Spinal cord (tissue), 10 donors: ENCODE results near the gene MRFAP1. TPM values are rescaled to one million over a fixed set of nuclear protein-coding genes. Genes with fewer than 3 reads are reported as not detected.

ENCODE experiments used
- DNase-seq, 6 donors: peaks; one replicate each; pipeline versions ENCODE4 v3.0.0 to v3.0.0-alpha.2; 2013 to 2015; ENCODE audit warnings: low spot score in 6 of 6, low read depth in 4 of 6
- H3K27ac ChIP-seq: one replicate; pipeline ENCODE4 v1.5.1; 2013; ENCODE audit warnings: low read depth, low read length, control low read depth
- H3K27me3 ChIP-seq: one replicate; pipeline ENCODE4 v1.6.1; 2013; ENCODE audit warnings: low read length; ENCODE audit not compliant: control insufficient read depth, insufficient read depth
- H3K36me3 ChIP-seq: one replicate; pipeline ENCODE4 v1.6.1; 2013; ENCODE audit warnings: low read length; ENCODE audit not compliant: control insufficient read depth, insufficient read depth
- H3K4me1 ChIP-seq: one replicate; pipeline ENCODE4 v1.6.1; 2013; ENCODE audit warnings: low read length; ENCODE audit not compliant: control insufficient read depth, insufficient read depth
- H3K4me3 ChIP-seq: one replicate; pipeline ENCODE4 v1.5.1; 2013; ENCODE audit warnings: low read depth, low read length, control low read depth
- H3K9me3 ChIP-seq: one replicate; pipeline ENCODE4 v1.6.1; 2013; ENCODE audit warnings: low read length; ENCODE audit not compliant: control insufficient read depth, insufficient read depth
- WGBS: methylation state at CpG from one replicate; pipeline ENCODE4 v1.1.5; 2013; ENCODE audit warnings: missing lambda C conversion rate; ENCODE audit not compliant: insufficient coverage; 5-methylcytosine and 5-hydroxymethylcytosine counted together
- long read RNA-seq, 4 donors: transcript quantifications; one replicate each; lab custom pipeline, GENCODE V29; 2026
- polyA plus RNA-seq, 2 donors: library from polyadenylated mRNA; unstranded; fragments of 120-200 nt; gene quantifications; one replicate each; pipeline ENCODE4 v1.2.1, GENCODE V29; 2013; ENCODE audit not compliant: insufficient read length in 2 of 2
- total RNA-seq, 2 donors: library from RNA; depleted of rRNA in 1 of 2; stranded (reverse); fragments of 120-200 nt in 1 of 2; fragments of >200 nt in 1 of 2; gene quantifications; one replicate each; pipeline versions ENCODE4 v1.2.3 to v1.2.4, GENCODE V29; 2013 to 2014
- donor health status: healthy.

MRFAP1 gene
- 100 to 1,000 TPM; 103 to 128 TPM for total RNA-seq
- 100 to 1,000 TPM; 505 to 616 TPM for polyA plus RNA-seq
- long read RNA-seq, donor 1, transcript MRFAP1-204 (1 exons, 1,982 nt) = major isoform, 399 of 954 reads
- long read RNA-seq, donor 1, transcript MRFAP1-201 (3 exons, 2,049 nt) = minor isoform, 31 of 954 reads
- long read RNA-seq, donor 1, transcript MRFAP1-202 (2 exons, 1,584 nt) = minor isoform, 150 of 954 reads
- long read RNA-seq, donor 1, partial matches to known transcripts = 188 of 954 reads
- long read RNA-seq, donor 1, other reads (novel, unspliced or antisense) = 186 of 954 reads
- long read RNA-seq, donor 2, transcript MRFAP1-204 (1 exons, 1,982 nt) = major isoform, 99 of 202 reads
- long read RNA-seq, donor 2, transcript MRFAP1-201 (3 exons, 2,049 nt) = minor isoform, 8 of 202 reads
- long read RNA-seq, donor 2, transcript MRFAP1-202 (2 exons, 1,584 nt) = minor isoform, 73 of 202 reads
- long read RNA-seq, donor 2, partial matches to known transcripts = 7 of 202 reads
- long read RNA-seq, donor 2, other reads (novel, unspliced or antisense) = 15 of 202 reads
- long read RNA-seq, donor 3, transcript MRFAP1-202 (2 exons, 1,584 nt) = minor isoform, 69 of 260 reads
- long read RNA-seq, donor 3, transcript MRFAP1-204 (1 exons, 1,982 nt) = major isoform, 147 of 260 reads
- long read RNA-seq, donor 3, transcript MRFAP1-201 (3 exons, 2,049 nt) = minor isoform, 10 of 260 reads
- long read RNA-seq, donor 3, partial matches to known transcripts = 24 of 260 reads
- long read RNA-seq, donor 3, other reads (novel, unspliced or antisense) = 10 of 260 reads
- long read RNA-seq, donor 4, transcript MRFAP1-202 (2 exons, 1,584 nt) = minor isoform, 117 of 718 reads
- long read RNA-seq, donor 4, transcript MRFAP1-201 (3 exons, 2,049 nt) = minor isoform, 26 of 718 reads
- long read RNA-seq, donor 4, transcript MRFAP1-204 (1 exons, 1,982 nt) = major isoform, 323 of 718 reads
- long read RNA-seq, donor 4, partial matches to known transcripts = 131 of 718 reads
- long read RNA-seq, donor 4, other reads (novel, unspliced or antisense) = 121 of 718 reads

- peak within 1 kb of the TSS; percentile 99 for H3K27ac ChIP-seq
- H3K9me3 ChIP-seq = no peaks in the 10 kb centered on the region
- no peaks in the 10 kb centered on the region for H3K27me3 ChIP-seq
- WGBS = under 1% methylated on average over 78 of the region's 90 CpGs
- H3K4me1 ChIP-seq = peaks cover 20% of the 10 kb centered on the region
- H3K36me3 ChIP-seq = peaks cover 10% of the 10 kb centered on the region
- peak within 1 kb of the TSS; percentile 98 for H3K4me3 ChIP-seq
- peak; percentile 91 to 99 (median 93) for DNase-seq
These were observed at the start of gene MRFAP1 for GRCh38 chr4:6640292-6641163. TSS of gene MRFAP1 (plus strand) at chr4:6640685. CDS start at chr4:6640863, 178 bp downstream.

- peak in 1 of 6 donors; percentile 2 for DNase-seq
- peaks cover 70% of the 10 kb centered on the region for H3K36me3 ChIP-seq
- WGBS = 65% methylated on average over 8 of the region's 9 CpGs
These were observed 49.2 kb upstream of the MRFAP1 start for GRCh38 chr4:6591313-6591712.

DNA sequence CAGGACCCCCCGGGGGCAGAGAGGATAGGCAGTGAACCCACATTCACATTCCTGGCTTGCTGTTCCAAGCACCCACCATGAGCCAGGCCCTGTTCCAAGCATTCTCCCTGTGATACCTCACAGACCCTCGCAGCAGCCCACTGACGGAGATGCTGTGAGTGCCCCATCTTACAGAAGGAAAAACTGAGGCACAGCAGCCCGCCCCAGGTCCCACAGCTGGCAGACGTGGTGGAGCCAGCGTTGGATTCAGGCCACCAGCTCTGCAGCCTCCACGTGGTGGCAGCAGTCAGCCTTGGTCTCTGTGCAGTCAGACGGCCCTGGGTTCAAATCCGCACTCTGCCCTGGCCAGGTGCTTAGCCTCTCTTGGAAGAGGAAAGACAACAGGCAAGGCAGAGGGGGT, 48.7 kb upstream of the MRFAP1 start:
- Histone ChIP-seq H3K4me1 (no peaks in the 10 kb centered on the region), H3K27ac (no peak overlapping the region), H3K27me3 (no peaks in the 10 kb centered on the region), H3K36me3 (peaks cover 73% of the 10 kb centered on the region), H3K9me3 (no peaks in the 10 kb centered on the region), H3K4me3 (no peak overlapping the region)
- DNase-seq = no peak
- 81% methylated on average over 9 of the region's 9 CpGs for WGBS

More at GRCh38 chr4:6591313-6591712, 49.2 kb upstream of the MRFAP1 start:
- H3K27me3 ChIP-seq = no peaks in the 10 kb centered on the region
- H3K27ac ChIP-seq = no peak overlapping the region
- H3K4me1 ChIP-seq = no peaks in the 10 kb centered on the region
- no peak overlapping the region for H3K4me3 ChIP-seq
- H3K9me3 ChIP-seq = no peaks in the 10 kb centered on the region

DNA sequence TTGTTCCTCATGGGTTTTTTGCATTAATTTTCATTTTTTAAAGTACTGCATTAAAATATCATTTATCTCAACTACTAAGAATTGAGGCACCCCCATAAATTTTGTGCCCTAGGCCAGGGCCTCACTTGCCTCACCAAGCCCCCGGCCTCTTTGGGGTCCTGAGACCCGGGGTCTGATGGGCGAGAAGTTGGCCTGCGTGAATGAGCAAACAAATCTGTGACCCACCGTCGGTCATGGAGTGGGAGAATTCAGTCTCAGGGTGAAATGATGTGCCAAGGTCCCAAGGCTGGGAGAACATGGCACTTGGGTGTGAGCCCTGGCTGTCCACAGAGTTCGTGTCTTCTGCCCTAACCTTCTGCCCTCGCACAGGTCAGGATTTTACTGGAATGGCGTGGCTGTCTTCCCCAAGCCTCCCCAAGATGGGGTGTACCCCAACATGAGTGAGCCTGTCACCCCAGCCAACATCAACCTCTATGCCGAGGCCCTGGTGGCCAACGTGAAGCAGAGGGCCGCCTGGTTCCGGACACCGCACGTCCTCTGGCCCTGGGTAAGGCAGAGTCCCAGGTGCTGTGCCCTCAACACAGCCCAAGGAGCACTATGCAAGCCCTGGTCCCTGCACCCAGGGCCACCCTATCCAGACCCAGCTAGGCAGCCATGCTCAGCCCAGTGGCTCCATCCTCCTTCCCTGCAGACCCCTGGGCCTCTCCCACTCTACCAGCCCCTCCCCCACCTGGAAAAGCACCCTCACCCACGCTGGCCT, 47.5 kb upstream of the MRFAP1 start:
- Histone ChIP-seq H3K9me3 (no peaks in the 10 kb centered on the region), H3K27me3 (no peaks in the 10 kb centered on the region), H3K4me1 (no peaks in the 10 kb centered on the region), H3K27ac (no peak overlapping the region), H3K36me3 (peaks cover 75% of the 10 kb centered on the region), H3K4me3 (no peak overlapping the region)
- WGBS = 89% methylated on average over 16 of the region's 16 CpGs
- no peak for DNase-seq

DNA sequence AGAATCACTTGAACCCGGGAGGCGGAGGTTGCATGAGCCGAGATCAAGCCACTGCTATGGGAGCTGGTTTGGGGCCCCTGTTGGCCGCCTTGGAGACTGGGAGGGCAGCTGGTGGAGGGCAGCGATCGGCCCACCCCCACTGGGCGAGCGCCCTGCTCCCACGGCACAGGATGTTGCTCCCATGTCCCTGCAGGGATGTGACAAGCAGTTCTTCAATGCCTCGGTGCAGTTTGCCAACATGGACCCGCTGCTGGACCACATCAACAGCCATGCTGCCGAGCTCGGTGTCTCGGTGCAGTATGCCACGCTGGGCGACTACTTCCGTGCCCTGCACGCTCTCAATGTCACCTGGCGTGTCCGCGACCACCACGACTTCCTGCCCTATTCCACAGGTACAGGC, 46.1 kb upstream of the MRFAP1 start:
- Histone ChIP-seq H3K36me3 (peaks cover 75% of the 10 kb centered on the region), H3K4me3 (no peak overlapping the region), H3K9me3 (no peaks in the 10 kb centered on the region), H3K27me3 (no peaks in the 10 kb centered on the region), H3K4me1 (no peaks in the 10 kb centered on the region), H3K27ac (no peak overlapping the region)
- 96% methylated on average over 22 of the region's 22 CpGs for WGBS
- no peak for DNase-seq

DNA sequence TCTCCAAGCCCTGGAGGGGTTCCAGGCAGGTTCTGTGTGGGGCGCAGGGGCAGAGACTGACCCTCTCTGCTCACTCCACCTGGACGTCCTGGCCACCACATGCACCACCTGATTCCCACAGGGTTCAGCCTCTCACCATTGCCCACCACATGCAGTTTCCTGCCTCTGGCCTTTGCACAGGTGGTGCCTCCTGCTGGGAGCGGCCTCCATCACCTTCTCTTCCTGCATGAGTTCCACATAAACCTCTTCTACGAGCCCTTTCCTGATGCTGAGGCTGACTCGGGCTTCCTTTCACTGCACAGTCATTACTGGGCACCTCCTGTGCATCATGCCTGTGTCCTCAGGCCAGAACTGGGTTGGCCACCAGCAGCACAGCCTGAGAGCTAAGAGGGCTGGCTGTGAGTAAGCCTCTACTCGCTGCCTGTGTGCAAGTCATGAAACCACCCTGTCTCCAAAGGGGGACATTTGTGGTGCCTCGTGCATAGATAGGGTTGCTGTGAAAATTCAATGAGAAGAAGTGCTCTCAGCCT, 45.6 kb upstream of the MRFAP1 start:
- DNase-seq = no peak
- H3K4me3 ChIP-seq = no peak overlapping the region
- no peaks in the 10 kb centered on the region for H3K9me3 ChIP-seq
- H3K27ac ChIP-seq = no peak overlapping the region
- WGBS = 91% methylated on average over 7 of the region's 7 CpGs
- H3K27me3 ChIP-seq = no peaks in the 10 kb centered on the region
- H3K4me1 ChIP-seq = no peaks in the 10 kb centered on the region
- H3K36me3 ChIP-seq = peaks cover 76% of the 10 kb centered on the region

GRCh38 chr4:6595897-6596537, 44.5 kb upstream of the MRFAP1 start:
- Histone ChIP-seq H3K4me1 (no peaks in the 10 kb centered on the region), H3K27me3 (no peaks in the 10 kb centered on the region), H3K9me3 (no peaks in the 10 kb centered on the region), H3K27ac (no peak overlapping the region), H3K36me3 (peaks cover 73% of the 10 kb centered on the region), H3K4me3 (no peak overlapping the region)
- DNase-seq = no peak
- WGBS = 73% methylated on average over 16 of the region's 16 CpGs

- no peak for DNase-seq
- WGBS = 94% methylated on average over 17 of the region's 17 CpGs
- Histone ChIP-seq H3K9me3 (no peaks in the 10 kb centered on the region), H3K36me3 (peaks cover 70% of the 10 kb centered on the region), H3K4me1 (no peaks in the 10 kb centered on the region), H3K27me3 (no peaks in the 10 kb centered on the region), H3K27ac (no peak overlapping the region), H3K4me3 (no peak overlapping the region)
These were observed 43.5 kb upstream of the MRFAP1 start for GRCh38 chr4:6596948-6597347.
